ENCODE data around the gene TIGD4.
"Not testable (repeated sequence)": the region's sequence is repeated elsewhere in the genome, so short reads cannot be mapped to it uniquely, and the experiment has no call there.

TIGD4 gene

GRCh38 chr4:152771741-152772533 is 7.6 kb downstream of the TIGD4 start:
- DNase-seq (ENCODE audit: insufficient read length, low spot score) = no peak
- FAIRE-seq = no peak

GRCh38 chr4:152765069-152765737 is 14.3 kb downstream of the TIGD4 start:
- not testable (repeated sequence) for DNase-seq (ENCODE audit: insufficient read length, low spot score); FAIRE-seq

More at GRCh38 chr4:152771741-152772533, 7.6 kb downstream of the TIGD4 start:
- no peak for TF ChIP-seq CTCF (IDR thresholded peaks at IDR 0.05; ENCODE audit: insufficient read depth, missing control alignments)

GRCh38 chr4:152763796-152764195 is 15.7 kb downstream of the TIGD4 start:
- FAIRE-seq = no peak
- no peak for DNase-seq (ENCODE audit: insufficient read length, low spot score)
- TF ChIP-seq CTCF (IDR thresholded peaks at IDR 0.05; ENCODE audit: insufficient read depth, missing control alignments) = no peak

- TF ChIP-seq CTCF (IDR thresholded peaks at IDR 0.05; ENCODE audit: insufficient read depth, missing control alignments) = no peak
- FAIRE-seq = no peak
- no peak for DNase-seq (ENCODE audit: insufficient read length, low spot score)
Observed at GRCh38 chr4:152748619-152749018, 30.9 kb downstream of the TIGD4 start.

- no peak for FAIRE-seq
- no peak for DNase-seq (ENCODE audit: insufficient read length, low spot score)
- no peak for TF ChIP-seq CTCF (IDR thresholded peaks at IDR 0.05; ENCODE audit: insufficient read depth, missing control alignments)
Observed at GRCh38 chr4:152747444-152747843, 32.1 kb downstream of the TIGD4 start.

- FAIRE-seq (no peak), DNase-seq (ENCODE audit: insufficient read length, low spot score) (no peak)
- no peak for TF ChIP-seq CTCF (IDR thresholded peaks at IDR 0.05; ENCODE audit: insufficient read depth, missing control alignments)
Observed at GRCh38 chr4:152738827-152739226, 40.7 kb downstream of the TIGD4 start.

GRCh38 chr4:152735906-152736305 is 43.6 kb downstream of the TIGD4 start:
- DNase-seq (ENCODE audit: insufficient read length, low spot score) = no peak
- no peak for TF ChIP-seq CTCF (IDR thresholded peaks at IDR 0.05; ENCODE audit: insufficient read depth, missing control alignments)
- FAIRE-seq = no peak
